Transverse colon (tissue), 4 donors: ENCODE results near the gene UQCRH. TPM values are rescaled to one million over a fixed set of nuclear protein-coding genes. Genes with fewer than 3 reads are reported as not detected.
"Not testable (repeated sequence)": the region's sequence is repeated elsewhere in the genome, so short reads cannot be mapped to it uniquely, and the experiment has no call there.

Experiments used
- DNase-seq: peaks from one replicate; pipeline ENCODE4 v3.0.0-alpha.2; 2019
- H3K27ac ChIP-seq, 4 donors: fragments of 200-600 bp; sonication (generic); 2 replicates each; pipeline ENCODE4 v1.5.1; 2016 to 2018; ENCODE audit warnings: inconsistent platforms in 4 of 4
- H3K27me3 ChIP-seq: fragments of 200-600 bp; sonication (generic); 2 replicates; pipeline ENCODE4 v1.5.1; 2017; ENCODE audit warnings: inconsistent platforms
- H3K36me3 ChIP-seq, 4 donors: fragments of 200-600 bp; sonication (generic); 2 replicates each; pipeline ENCODE4 v1.5.1; 2017 to 2019; ENCODE audit warnings: inconsistent platforms in 4 of 4
- H3K4me1 ChIP-seq, 4 donors: fragments of 200-600 bp; sonication (generic); 2 replicates each; pipeline ENCODE4 v1.5.1; 2017 to 2020; ENCODE audit warnings: inconsistent platforms in 4 of 4
- H3K4me3 ChIP-seq, 4 donors: fragments of 200-600 bp; sonication (generic); 1 replicate in 1 of 4; 2 replicates in 3 of 4; pipeline versions ENCODE4 v1.5.1 to v1.6.1; 2017 to 2019; ENCODE audit warnings: inconsistent platforms in 4 of 4
- H3K9me3 ChIP-seq, 2 donors: fragments of 200-600 bp; sonication (generic); 2 replicates each; pipeline ENCODE4 v1.5.1; 2017 to 2019; ENCODE audit warnings: inconsistent platforms in 2 of 2
- POLR2A ChIP-seq: fragments of 450-650 bp; IDR thresholded peaks from one replicate; pipeline ENCODE4 v1.6.1; 2016; ENCODE audit warnings: antibody characterized with exemption, mild to moderate bottlenecking, moderate library complexity
- POLR2AphosphoS5 ChIP-seq, 3 donors: sonication (generic); formaldehyde crosslinking; IDR thresholded peaks; one replicate each; pipeline ENCODE4 v1.6.1; 2016; ENCODE audit warnings: antibody characterized with exemption in 3 of 3
- WGBS, 2 donors: methylation state at CpG; one replicate each; pipeline ENCODE4 v1.1.5; 2018; ENCODE audit warnings: low coverage in 1 of 2; 5-methylcytosine and 5-hydroxymethylcytosine counted together
- in situ Hi-C, 4 donors: fragments of 200-750 bp; cut with MboI; loops; one replicate each; pipeline versions ENCODE4 v1.15.0 to v1.15.1; 2017; ENCODE audit warnings: low sequenced_read_pairs in 3 of 4, low pct_ligation_motif_present in 1 of 4, low pct_unique_long_range_greater_than_20kb in 1 of 4
- intact Hi-C: fragments of 100-400 bp; cut with DNase I; formaldehyde crosslinking; loops from one replicate; pipeline ENCODE4 v1.15.1; 2023; ENCODE audit warnings: low total_unique reads
- total RNA-seq, 4 donors: library from RNA; depleted of rRNA; stranded (reverse); fragments of >200 nt; gene quantifications; one replicate each; pipeline ENCODE4 v1.1.0, GENCODE V29; 2016
- TF ChIP-seq, protein P1 (sequence below), 5 experiments: fragments of 200-600 bp in 3 of 5; fragments of 450-650 bp in 2 of 5; sonication (generic) in 3 of 5; IDR thresholded peaks; 1 replicate in 2 of 5; 2 replicates in 3 of 5; pipeline ENCODE4 v1.5.1; 2016 to 2017; ENCODE audit warnings: antibody characterized with exemption in 5 of 5, inconsistent platforms in 3 of 5, mild to moderate bottlenecking in 2 of 5, moderate library complexity in 1 of 5

The UQCRH gene
- total RNA-seq, 4 donors from 2014 or later: 108 to 575 (median 330) TPM

DNA sequence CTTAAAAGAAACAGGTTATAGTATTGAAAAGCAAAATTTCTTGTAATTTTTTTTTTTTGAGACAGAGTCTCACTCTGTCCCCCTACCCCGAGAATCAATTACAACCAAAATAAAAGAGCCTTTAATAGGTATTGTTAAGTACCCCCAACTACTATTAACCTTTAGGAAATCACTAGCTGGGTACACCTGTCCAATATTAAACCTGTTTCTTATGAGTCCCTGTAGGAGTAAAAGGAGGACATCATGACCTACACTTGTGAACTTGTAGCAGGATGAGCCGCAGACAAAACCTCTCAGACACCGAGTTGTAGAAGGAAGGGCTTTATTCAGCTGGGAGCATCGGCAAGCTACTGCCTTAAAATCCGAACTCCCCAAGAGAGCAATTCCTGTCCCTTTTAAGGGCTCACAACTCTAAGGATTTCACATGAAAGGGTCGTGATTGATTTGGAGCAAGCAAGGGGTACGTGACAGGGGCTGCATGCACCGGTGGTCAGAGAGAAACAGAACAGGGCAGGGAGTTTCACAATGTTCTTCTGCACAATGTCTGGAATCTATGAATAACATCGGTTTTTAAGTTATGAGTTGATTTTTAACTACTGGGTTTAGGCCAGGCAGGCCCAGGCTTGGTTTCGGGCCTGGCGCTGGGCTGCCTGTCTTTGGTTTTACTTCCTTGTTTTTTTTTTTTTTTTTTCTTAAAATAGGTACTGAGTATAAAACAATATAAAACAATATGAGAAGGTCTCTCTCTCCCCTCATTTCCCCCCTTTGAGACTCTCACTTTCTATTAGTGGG, 22.0 kb downstream of the UQCRH start:
- 77 to 82% methylated on average over 8 to 11 of the region's 11 CpGs for WGBS, 2 donors
- peak overlapping the region in 2 of 4 donors; percentile 22 to 37 for H3K27ac ChIP-seq
- in situ Hi-C loops, DNase-seq, intact Hi-C loops, H3K27me3 ChIP-seq, H3K36me3 ChIP-seq, H3K4me3 ChIP-seq, H3K9me3 ChIP-seq, H3K4me1 ChIP-seq: not testable (repeated sequence)

DNA sequence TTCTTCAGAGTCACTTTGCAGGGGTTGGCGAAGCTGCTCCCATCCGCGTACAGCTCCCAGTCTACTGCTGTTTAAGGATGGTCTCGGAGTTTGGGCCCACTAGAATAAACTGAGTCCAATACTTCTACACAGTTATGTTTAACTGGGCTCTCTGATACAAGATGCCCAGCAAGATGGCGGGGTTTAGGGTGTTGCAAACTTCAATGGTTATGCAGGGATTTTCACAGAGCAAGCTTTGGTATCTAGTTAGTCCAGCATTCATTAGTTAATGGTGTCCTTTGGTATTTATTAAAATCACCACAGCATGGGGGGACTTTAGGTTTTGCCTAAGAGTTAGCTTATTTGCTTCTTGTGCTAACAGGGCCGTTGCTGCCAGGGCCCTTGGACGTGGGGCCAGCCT, 24.7 kb downstream of the UQCRH start:
- in situ Hi-C loops, DNase-seq, H3K27me3 ChIP-seq, H3K9me3 ChIP-seq, intact Hi-C loops, H3K4me3 ChIP-seq, H3K36me3 ChIP-seq, H3K4me1 ChIP-seq, H3K27ac ChIP-seq: not testable (repeated sequence)
- 93% methylated on average over 7 of the region's 7 CpGs; no CpG with 5 or more reads in 1 of the 2 donors for WGBS, 2 donors

GRCh38 chr1:46329807-46330206, 26.3 kb downstream of the UQCRH start:
- H3K27ac ChIP-seq, H3K36me3 ChIP-seq, intact Hi-C loops, in situ Hi-C loops, DNase-seq, H3K4me1 ChIP-seq, H3K9me3 ChIP-seq, H3K27me3 ChIP-seq, H3K4me3 ChIP-seq: not testable (repeated sequence)
- 67 to 82% methylated on average over 2 to 7 of the region's 7 CpGs for WGBS, 2 donors

GRCh38 chr1:46330381-46330780, 26.9 kb downstream of the UQCRH start:
- H3K36me3 ChIP-seq, H3K27ac ChIP-seq, DNase-seq, H3K4me1 ChIP-seq, H3K4me3 ChIP-seq, intact Hi-C loops, H3K27me3 ChIP-seq, in situ Hi-C loops, H3K9me3 ChIP-seq: not testable (repeated sequence)
- WGBS, 2 donors: 85 to 100% methylated on average over 2 of the region's 2 CpGs

GRCh38 chr1:46331786-46332540, 28.5 kb downstream of the UQCRH start:
- peak overlapping the region in 3 of 4 donors; percentile 18 to 48 (median 21) for H3K27ac ChIP-seq
- H3K27me3 ChIP-seq, H3K9me3 ChIP-seq, H3K4me1 ChIP-seq, H3K4me3 ChIP-seq, in situ Hi-C loops, DNase-seq, H3K36me3 ChIP-seq, intact Hi-C loops: not testable (repeated sequence)
- 71 to 72% methylated on average over 7 to 24 of the region's 24 CpGs for WGBS, 2 donors

GRCh38 chr1:46333300-46334029, 30.0 kb downstream of the UQCRH start:
- H3K36me3 ChIP-seq: no peaks in the 10 kb centered on the region
- in situ Hi-C loops (no loop called here), intact Hi-C loops (no loop called here)
- H3K27ac ChIP-seq: no peak overlapping the region
- no peak for TF ChIP-seq POLR2A
- TF ChIP-seq POLR2AphosphoS5 (IDR thresholded peaks at IDR 0.05): no peak
- TF ChIP-seq, protein P1, sequence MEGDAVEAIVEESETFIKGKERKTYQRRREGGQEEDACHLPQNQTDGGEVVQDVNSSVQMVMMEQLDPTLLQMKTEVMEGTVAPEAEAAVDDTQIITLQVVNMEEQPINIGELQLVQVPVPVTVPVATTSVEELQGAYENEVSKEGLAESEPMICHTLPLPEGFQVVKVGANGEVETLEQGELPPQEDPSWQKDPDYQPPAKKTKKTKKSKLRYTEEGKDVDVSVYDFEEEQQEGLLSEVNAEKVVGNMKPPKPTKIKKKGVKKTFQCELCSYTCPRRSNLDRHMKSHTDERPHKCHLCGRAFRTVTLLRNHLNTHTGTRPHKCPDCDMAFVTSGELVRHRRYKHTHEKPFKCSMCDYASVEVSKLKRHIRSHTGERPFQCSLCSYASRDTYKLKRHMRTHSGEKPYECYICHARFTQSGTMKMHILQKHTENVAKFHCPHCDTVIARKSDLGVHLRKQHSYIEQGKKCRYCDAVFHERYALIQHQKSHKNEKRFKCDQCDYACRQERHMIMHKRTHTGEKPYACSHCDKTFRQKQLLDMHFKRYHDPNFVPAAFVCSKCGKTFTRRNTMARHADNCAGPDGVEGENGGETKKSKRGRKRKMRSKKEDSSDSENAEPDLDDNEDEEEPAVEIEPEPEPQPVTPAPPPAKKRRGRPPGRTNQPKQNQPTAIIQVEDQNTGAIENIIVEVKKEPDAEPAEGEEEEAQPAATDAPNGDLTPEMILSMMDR (IDR thresholded peaks at IDR 0.05): peak in 4 of 5 experiments; percentile 10 to 24 (median 20)
- no peak overlapping the region for H3K4me3 ChIP-seq
- WGBS, 2 donors: 71% methylated on average over 9 of the region's 9 CpGs; no CpG with 5 or more reads in 1 of the 2 donors
- H3K9me3 ChIP-seq: no peaks in the 10 kb centered on the region
- no peaks in the 10 kb centered on the region for H3K27me3 ChIP-seq
- no peaks in the 10 kb centered on the region for H3K4me1 ChIP-seq
- no peak for DNase-seq
